ENCODE measurements around the gene PHKB.
"Not testable (repeated sequence)": the region's sequence is repeated elsewhere in the genome, so short reads cannot be mapped to it uniquely, and the experiment has no call there.

PHKB gene

DNA sequence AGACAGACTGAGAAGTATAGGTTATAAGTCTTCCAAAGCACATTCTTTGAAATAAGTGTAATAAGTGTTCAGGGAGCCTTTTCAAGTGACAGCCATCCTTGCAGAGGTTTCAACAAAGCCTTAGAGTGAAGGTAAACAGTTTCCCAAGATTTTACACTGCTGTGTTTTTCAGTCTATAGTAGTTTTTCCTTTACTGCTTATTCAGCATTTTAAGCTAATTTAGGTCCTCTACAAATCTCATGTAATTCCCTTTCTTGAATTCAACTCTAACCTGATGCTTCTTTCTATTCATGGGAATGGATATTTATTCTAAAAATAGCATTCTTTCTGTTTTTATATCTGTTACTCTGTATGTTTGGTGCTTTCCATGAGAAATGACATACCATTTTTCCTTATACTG, 211.3 kb downstream of the PHKB start:
- DNase-seq, result no peak

DNA sequence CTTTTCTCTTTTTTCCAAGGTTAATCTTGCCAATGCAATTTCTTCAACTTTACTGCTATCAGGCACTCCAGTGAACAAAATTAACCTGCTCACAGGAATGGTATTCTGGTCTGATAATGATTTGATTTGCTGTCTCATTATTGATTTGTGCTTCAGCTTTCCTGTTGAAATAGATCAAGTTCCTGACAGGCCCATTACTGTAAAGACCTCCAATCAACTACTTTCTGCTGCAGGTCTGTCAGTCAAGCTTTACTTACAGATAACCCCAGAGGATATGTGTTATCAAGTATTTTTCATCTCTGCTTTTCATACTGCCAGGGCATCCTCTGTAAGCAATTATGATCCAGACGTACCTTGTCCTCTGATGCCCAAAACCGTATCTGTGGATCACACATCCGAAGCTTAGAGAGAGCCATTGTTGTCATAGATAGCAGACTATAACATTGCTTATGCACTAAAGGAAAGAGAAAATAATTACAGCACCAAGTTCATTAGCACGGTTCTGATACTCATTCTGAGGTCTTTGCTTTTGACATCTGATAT, 215.6 kb downstream of the PHKB start:
- DNase-seq, result no peak

DNA sequence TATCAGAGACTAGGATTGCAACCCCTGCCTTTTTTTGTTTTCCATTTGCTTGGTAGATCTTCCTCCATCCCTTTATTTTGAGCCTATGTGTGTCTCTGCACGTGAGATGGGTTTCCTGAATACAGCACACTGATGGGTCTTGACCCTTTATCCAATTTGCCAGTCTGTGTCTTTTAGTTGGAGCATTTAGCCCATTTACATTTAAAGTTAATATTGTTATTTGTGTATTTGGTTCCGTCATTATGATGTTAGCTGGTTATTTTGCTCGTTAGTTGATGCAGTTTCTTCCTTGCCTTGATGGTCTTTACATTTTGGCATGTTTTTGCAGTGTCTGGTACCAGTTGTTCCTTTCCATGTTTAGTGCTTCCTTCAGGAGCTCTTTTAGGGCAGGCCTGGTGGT, 220.4 kb downstream of the PHKB start:
- not testable (repeated sequence) for DNase-seq

DNA sequence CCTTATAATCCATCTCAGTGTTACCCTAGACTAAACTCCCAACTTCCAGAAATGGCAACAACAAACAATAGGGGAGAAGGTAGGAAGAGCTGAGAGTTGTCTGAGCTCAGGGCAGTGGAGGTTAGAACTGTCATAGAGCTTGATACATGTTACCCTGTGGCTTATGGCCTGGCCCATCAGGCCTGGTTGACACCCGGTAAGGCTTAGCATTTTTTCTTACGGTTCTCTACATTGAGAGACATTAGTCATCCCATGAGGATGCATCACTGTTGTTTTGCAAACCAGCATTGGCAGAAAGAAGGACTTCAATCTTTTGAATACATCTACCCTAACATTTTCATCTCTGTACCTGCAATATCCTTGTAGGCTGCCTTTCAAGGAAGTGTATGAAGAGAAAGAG, 226.6 kb downstream of the PHKB start:
- DNase-seq, result no peak

DNA sequence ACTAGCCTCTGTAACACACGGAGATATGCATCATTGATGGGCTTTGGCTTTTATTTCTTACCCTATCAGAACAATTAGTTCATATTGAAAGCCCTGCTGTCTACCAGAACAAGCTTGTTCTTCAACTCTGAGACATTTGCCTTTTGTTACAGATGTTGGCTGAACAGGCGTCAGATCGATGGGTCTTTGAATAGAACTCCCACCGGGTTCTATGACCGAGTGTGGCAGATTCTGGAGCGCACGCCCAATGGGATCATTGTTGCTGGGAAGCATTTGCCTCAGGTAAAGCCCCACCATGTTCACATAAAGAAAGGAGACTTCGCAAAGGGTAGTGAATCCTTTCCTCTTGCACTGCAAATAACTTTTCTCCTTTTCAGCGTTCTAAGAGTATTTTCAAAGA, 232.1 kb downstream of the PHKB start:
- DNase-seq, result no peak

DNA sequence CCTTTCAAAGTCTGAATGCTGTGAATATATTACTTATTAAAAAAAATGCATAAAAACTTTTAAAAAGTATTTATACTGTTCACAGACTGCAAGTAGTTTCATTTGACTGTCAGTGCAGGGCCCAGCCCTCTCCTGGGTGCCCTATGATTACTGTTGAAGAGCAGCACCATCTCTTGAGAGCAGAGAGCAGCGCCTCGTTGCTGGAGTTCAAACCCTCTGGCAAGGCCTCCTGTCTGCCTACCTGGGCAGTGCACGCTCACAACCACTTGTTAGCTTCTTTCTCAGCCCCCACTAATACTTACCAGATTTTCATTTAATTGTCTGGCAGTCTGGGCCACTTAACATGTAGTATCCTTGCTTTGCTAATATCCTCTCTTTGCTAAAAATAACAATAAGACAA, 233.4 kb downstream of the PHKB start:
- no peak for DNase-seq

DNA sequence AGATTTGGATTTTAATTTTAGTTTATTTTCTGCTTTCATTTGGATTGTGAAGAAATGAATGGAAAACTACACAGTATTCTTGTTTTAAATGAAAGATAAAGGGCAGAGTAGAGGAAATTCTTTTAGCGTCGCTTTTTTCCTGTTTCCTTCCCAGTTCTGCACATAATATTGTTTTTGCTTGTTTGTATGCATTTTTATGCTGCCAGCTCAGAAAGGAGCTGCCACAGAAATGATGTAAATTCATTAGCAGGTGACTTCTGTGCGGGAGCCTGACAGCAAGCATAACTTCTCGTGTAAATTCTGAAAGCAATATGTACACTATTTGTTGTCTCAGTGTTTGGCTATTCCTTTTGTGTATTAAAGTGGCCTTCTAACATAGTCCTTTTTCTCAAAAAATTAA, 234.6 kb downstream of the PHKB start:
- DNase-seq, result no peak

DNA sequence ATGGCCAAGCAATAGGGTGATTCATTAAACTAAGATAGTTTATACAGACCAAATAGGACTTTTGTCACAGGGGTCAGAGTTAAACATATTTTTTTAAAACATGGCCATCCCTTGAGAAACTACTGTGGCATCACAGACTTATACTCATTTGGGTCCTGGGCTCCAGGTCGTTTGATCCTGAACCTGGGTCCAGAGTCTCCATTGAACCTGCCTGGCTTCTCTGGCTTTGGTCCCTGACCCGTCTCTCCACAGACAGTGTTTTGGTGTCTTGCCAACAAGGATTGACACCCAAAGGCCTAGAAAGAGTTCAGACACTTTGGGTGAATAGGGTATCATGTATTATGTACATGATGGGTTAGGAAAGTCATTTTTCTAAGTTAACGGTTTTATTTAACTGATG, 236.7 kb downstream of the PHKB start:
- DNase-seq, result no peak

DNA sequence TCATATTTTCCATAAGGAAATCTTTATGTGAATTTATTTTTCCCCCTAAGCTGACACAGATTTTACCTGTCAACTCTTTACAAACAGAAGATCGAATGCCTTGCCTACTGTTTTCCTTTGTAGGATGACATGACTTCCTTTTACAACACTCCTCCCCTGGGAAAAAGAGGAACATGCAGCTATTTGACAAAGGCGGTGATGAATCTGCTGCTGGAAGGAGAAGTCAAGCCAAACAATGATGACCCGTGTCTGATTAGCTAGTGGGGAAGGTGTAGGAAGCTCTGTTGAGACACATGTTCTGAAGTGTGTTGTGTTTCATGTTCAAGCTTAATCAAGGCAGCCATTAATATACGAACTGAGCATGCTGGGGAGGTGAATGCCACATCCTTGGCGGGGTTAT, 238.0 kb downstream of the PHKB start:
- DNase-seq, result no peak

DNA sequence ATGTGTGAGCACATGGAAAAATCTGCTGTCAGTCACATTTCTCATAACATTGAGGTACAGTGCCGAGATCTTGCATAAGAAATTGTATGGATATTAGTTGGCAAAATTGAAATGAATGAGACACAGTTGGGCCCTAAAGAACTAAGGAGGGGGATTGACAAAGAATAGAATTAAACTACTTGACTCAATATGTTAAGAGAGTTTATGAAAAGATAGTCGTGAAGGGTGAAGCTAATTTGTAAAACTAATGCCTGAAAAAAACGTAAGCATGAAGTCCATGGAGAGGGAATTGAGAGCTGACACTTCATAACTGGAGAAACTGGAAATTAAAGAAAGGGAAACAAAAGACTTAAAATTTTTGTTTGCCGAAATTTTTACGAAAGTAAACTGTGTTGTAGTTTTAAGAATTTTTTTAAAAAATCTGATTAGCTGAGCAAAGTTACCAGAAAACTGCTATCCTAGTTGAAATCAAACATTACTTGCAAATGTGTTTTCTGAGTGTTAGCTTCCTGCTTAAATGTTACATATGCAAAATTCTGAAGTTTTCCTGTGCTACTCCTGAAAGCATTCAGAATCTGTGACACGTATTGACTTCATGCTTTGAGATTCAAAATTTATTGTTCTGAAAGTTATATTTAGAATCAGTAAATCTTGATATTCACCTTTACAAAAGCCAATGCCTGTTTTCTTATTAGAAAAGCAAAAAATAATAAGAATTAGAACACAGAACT, 239.9 kb downstream of the PHKB start:
- DNase-seq, result no peak

DNA sequence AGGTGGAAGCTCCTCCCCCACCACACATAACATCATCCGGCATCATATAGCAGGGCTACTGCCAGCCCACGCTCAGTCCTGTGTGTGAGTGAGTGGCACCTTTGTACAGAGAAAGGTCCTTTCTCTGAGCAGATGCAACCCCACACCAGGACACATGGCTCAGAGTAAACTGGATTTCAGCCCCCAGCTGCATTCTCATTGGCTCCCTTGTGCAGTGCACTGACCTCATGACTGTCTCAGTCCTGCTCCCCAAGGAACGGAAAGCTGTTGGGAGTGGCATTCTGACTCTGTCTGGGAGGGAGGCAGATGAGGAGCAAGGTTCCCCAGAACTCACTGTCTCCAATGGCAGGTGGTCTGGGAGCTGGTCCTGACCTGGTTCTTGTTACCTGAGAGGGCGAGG, 244.1 kb downstream of the PHKB start:
- no peak for DNase-seq

DNA sequence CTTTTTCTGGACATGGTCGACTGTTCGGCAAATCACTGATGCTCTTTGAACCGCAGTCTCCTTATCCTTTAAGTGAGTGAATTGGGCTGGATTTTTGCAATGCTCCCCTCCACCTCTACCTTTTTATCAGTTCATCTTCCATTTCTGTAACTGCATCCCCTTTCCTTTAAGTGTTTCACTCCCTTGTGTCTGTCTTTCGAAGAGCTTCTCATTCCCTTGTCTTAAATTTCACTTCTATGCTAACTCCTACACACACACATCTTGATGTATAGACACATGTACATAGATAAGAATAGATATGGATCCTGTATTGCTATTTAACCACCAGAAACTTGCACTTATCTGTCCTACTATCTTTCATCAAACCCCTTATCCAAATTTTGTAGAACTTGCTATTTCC, 250.7 kb downstream of the PHKB start:
- DNase-seq, result no peak

DNA sequence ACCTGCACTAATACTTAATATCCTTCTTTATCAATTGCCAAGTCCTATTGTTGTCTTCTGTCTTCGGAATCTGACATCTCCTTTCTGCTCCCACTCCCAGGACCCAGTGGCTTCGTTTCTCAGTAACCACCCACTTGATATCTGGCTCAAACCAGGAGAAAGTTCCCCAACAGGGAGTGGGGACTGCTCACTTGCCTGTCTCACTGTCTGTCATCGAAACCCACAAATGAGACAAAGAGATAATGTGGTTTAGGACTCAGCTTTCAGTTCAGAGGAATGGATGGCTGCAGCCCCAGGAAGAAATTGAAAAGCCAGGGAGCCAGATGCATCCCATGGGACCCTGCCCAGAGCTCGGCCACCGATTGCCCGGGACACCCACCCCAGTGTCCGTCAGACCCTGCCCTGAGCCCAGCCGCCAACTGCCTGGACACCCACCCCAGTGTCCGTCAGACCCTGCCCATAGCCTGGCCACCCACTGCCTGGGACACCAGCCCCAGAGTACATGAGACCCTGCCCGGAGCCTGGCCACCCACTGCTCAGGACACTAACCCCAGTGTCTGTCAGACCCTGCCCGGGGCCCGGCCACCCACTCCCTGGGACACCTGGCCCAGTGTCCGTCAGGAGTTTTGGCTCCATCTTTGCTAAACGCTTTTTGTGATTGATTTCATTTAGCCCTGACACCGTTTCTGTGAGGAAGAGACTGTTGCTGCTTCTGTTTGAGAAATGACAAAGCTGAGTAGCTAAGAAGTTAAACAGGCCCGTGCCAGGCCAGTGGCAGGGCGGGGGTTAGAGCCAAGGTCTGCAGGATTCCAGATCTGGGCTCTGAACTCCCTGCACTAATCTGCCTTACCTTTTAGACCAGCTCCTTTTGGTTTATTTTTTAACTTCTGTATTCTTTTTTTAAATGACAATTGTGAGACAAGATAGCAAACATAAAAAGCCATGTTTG, 251.4 kb downstream of the PHKB start:
- DNase-seq, result no peak

DNA sequence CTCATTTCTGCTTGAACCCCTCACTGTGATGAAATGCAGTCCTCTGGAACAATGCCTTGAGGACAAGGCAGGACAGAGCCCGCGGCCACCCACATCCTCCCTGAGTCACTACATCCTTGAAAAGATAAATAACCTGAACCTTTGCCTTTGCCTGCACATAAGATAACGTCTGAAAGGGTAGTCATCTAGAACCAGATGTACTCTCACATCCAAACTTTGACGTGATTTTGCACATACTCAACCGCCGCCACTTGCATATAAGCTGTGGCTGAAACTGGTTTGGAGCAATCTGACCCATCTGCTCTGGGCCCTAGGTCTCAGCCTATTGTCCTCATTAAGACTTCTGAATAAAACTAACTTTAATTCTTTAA, 252.1 kb downstream of the PHKB start:
- no peak for DNase-seq

DNA sequence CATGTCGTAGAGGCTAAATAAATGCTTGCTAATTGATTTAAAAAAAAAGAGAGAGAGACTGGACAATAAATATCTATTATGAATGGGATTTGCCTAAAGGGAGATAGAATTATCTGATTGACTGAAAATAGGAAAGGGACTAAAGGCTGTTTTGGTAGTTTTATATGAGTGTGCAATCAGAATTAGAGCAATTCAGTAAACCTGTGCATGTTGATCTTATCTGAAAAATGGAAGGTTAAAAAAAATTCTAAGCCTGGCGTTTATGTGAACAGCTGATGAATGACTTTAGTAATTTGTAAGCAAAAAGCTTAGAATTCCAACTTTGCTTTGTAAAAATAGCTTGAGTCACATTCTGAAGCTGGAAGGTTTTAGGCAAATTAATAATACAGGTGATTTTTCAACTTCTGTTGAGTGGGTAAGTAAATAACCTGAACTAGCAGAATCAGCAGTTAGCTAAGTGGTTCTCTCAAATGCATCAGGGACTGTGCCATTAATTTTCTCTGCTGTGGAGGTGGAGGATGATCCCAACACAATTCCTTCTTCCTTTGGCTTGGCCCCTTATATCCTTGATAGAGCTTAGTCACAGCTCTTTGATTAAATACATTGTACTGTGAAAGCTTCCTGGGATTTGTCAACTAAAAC, 254.4 kb downstream of the PHKB start:
- DNase-seq, result no peak

DNA sequence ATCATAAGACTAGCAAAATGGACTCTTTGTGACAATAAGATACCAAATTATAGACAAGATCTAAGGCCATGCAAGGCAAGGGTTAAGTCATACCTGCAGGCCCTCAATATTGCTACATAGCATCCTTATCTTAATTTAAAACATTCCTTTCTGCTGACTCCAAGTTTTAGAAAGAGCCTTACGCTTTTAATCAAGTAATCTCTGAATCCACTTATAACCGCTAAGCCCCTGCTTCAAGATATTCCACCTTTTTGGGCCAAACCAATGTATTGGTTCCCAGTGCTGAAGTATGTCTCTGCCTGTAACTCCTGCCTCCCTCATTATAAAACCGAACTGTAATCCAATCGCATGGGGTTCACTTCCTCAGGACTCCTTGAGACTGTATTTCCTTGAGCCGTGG, 255.4 kb downstream of the PHKB start:
- no peak for DNase-seq

DNA sequence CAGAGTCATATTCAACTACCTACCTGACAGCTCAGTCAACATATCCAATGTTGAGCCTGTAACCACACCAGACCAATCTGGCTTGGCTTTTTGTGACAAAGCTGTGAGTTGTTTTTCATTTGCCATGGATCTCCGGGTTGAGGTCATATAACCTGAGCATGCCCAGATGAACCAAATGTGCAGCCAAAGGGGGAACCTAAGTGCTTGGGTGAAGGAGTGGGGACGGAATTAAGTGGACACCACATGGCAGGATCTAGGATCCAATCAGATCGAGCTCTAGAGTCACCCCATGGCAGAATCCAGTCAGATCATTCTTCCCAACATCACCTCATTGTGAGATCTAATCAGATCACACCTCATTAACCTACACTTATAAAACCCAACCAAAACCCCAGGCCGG, 258.6 kb downstream of the PHKB start:
- no peak for DNase-seq

DNA sequence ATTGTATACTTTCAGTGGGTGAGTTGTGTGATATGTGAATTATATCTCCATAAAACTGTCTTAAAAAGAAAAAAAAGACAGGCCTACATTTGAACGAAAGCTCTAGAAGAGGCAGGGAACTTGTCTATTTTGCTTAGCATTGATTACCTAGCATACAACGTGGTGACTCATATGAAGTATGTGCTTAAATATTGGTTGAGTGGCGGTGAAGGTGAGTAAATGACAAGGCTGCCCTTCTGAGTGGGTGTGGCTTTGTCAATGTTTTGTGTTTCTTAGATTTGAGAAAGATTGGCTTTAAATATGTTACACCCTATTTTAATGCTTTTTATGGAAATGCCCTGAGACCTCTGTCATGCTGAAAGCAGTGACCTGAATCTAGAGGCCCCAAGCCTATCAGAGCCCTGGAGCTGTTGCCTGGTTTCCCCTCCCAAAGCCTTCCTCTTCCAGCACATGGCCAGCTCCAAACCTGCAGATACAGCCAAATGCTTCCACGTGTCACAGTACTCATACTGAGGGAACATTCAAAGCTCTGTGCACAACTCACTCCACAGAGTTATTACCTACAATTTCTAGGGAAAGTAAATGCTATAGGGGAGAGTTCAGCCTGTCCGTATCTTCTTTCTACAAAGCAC, 260.0 kb downstream of the PHKB start:
- no peak for DNase-seq

DNA sequence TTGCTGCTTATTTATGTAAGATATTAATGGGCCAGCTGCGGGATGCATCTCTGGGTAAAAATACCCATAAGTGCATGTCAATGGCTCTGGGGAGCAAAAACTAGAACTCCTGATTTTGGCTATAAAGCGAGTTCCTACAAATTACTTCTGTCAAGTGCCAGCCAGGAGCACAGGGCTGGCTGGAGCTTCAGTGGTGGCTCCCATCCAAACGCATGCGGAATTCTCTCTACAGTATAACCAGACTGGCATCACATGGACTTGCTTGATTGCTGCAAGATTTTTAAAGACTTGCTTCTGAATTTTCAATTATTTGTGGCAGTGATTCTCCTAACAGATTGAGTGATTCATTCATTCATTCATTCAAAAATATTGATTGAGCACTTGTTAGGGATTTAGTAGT, 260.9 kb downstream of the PHKB start:
- peak in 2 of 58 donors; percentile 6 to 33 for DNase-seq

DNA sequence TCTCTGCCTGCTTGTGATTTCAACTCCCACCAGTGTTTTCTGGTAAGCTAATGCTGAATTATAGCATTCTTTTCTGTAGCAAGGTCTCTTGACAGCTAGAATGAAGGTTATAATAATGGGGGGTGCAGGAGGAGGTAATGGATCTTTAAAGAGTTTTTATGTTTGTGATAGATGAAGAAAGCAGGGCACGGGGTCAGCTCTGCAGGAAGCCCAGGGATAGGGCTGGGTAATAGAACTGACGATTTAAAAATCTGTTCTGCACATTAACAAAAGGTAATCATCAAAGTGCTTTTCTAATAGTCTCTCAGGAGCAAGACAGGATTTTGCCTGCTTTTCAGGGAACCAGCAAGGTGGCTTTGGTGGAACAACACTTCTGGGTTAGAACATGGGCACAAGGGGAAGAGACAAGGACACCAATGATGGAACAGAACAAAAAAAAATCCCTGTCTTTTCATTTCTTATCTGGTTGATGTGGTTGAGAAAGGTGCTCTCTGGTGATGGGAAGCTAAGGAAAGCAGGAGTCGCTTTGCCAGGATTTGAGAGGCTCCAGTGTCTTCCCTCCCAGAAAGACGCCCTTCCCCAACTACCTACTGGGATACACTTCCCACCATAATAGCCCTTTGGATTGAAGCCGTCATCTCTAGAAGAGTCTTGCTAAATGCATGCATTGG, 263.1 kb downstream of the PHKB start:
- DNase-seq, result no peak

DNA sequence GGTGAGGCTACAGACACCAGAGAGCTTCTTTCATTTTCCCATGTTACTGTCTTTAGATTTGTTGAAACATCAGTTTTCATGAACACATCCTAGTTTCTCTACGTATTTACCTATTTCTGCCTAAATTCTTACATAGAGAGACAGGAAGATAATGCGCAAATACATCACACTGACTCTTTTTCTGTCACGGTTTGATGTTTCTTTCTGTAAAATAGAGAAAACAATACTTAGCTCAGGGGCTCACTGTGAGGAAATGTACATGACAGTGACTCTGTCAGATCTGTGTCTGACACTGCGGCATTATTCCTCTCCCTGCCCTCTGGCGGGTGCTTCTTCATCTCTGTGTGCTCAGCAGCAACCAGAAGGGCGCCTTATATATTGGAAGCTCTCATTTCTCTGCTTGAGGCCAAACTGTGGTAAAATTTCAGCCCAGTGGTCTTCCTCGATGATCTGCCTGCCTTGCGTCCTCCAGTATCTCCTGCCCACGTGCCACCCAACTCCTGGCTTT, 264.1 kb downstream of the PHKB start:
- no peak for DNase-seq

Measured in anterior cingulate cortex (tissue), 58 donors.